D721Med (cell line): Measurements from ENCODE around the gene LMOD3.

Experiments
- DNase-seq: peaks from one replicate; pipeline ENCODE4 v3.0.0; 2011; ENCODE audit warnings: low spot score; ENCODE audit not compliant: insufficient read length
- FAIRE-seq: peaks from 2 replicates; lab custom pipeline; 2011; peaks lifted over from hg19 to GRCh38; lab: Jason Lieb, UNC
- TF ChIP-seq, protein P1 (sequence below): IDR thresholded peaks from 2 replicates; pipeline ENCODE4 v1.5.1; 2012; ENCODE audit warnings: mild to moderate bottlenecking, control low read depth; ENCODE audit not compliant: insufficient read depth; ENCODE audit errors: missing control alignments

The LMOD3 gene

DNA sequence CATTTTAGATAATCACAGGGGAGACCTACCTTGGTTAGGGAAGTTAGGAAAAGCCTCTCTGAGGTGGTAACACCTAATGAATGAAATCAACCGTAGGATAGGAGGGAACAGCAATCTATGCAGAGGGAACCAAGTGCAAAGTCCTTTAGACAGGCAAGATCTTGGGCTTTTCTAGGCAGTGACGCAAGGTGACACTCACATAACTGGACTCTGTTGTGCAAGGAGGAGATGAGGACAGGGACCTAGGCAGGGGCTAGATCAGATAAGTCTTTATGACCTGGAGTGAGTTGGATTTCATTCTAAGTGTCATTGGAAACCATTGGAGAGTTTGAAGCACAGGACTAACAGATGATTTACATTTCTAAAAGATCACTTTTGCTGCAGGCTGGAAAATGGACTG is 4.6 kb upstream of the LMOD3 start:
- FAIRE-seq (no peak), DNase-seq (no peak)
- TF ChIP-seq, protein P1, sequence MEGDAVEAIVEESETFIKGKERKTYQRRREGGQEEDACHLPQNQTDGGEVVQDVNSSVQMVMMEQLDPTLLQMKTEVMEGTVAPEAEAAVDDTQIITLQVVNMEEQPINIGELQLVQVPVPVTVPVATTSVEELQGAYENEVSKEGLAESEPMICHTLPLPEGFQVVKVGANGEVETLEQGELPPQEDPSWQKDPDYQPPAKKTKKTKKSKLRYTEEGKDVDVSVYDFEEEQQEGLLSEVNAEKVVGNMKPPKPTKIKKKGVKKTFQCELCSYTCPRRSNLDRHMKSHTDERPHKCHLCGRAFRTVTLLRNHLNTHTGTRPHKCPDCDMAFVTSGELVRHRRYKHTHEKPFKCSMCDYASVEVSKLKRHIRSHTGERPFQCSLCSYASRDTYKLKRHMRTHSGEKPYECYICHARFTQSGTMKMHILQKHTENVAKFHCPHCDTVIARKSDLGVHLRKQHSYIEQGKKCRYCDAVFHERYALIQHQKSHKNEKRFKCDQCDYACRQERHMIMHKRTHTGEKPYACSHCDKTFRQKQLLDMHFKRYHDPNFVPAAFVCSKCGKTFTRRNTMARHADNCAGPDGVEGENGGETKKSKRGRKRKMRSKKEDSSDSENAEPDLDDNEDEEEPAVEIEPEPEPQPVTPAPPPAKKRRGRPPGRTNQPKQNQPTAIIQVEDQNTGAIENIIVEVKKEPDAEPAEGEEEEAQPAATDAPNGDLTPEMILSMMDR: no peak

DNA sequence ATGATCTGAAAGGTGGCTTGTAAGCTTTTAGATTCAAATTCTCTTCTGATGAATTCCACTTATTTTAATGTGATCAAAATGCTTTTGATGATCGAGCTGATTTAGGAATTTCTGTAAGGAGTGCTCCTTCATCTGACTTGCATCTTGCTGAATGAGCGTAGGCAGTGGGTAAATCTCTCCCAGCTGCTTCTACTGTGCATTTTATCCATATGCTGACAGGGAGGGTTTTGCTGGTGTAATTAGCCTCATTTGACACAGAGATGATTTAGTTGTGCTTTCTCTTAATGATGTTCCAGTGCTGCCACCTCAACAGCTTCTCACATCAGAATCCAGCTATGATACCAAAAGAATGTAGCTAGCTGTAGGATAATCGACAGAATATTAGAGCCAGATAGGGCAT is 3.8 kb upstream of the LMOD3 start:
- TF ChIP-seq, protein P1: no peak
- DNase-seq: no peak
- no peak for FAIRE-seq

DNA sequence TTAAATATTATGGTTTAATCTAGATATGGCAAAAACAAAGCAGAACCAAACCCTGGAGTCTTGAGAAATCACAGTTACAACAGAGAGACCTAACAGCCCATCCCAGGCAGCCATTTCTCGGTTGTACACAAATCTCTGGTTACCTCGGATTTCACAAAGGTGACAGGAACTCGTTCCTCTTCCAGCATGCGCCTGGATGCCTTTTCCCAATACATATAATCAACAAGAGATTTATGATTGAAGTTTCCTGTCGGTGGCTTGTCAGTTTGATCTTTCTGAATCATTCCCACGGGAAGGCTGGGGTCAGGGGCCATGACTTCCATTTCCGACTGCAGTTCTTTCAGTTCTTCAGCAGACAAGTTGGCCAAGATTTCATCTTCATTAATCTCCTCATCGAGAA is 445 bp downstream of the LMOD3 start:
- TF ChIP-seq, protein P1: no peak
- FAIRE-seq: no peak

DNA sequence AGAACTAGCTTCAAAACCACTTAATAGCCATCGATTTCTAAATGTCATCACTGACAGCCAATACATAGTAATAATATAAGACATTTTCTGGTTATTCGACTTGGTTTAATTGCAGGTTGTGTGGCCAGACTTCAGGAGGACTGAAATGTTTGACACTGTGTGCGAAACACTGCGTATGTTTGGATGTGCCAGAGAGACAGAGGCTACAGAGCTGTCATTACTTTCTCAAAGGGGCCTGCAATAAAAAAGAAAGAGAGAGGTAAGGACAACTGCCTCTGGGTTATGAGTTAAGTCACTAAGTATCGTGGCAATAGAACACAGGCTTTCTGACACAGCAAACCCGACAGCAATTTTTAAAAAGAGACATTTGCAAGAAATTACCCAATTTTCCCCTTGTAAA is 882 bp downstream of the LMOD3 start:
- FAIRE-seq (no peak), DNase-seq (no peak)
- TF ChIP-seq, protein P1: no peak

More for the DNA sequence above, 445 bp downstream of the LMOD3 start:
- DNase-seq: no peak

DNA sequence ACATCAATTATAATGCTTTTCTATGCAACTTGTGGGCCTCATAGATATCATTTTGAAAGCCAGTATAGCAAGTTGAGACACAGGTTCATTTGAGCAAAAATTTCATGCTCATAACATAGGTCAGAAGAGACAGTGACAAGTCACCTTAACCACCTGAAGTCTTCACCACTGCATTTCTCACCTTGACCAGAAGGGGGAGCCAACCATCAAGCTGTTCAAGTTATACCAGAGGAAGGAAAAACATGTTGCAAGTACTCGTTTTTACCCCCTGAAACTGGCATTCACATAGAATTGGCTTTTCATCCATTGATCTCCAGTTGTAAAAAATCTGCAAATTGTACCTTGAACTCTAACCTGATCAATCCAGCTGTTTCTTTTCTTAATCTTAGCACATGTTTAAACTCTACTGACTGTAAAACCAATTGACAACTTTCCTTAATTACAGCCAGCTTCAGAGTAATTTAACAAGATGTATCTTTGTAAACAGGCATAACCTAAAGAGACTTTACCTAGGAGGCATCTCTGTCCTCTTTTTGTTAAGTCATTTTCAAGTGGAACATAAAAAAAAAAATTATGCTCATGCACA is 1.4 kb downstream of the LMOD3 start:
- peak; percentile 16 for DNase-seq
- TF ChIP-seq, protein P1: peak; percentile 92
- peak; percentile 94 for FAIRE-seq

DNA sequence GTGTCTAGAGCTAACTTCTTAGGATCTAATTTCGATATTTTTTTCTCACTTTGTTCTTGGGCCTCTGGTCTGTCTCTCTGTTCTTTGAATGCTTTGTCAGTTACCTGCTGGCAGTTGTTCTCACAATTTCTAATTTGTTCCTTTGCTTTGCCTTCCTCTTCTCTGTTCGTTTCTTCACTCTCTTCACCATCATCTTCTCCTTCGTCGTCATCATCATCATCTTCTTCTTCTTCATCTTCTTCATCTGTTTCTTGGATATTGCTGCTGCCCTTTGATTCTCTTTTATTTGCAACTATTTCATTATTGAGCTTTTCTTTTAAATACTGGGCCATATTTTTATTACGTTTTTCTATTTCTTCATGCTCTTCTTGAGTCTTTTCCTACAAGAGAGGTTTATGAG is 2.7 kb downstream of the LMOD3 start:
- no peak for DNase-seq
- TF ChIP-seq, protein P1: no peak
- FAIRE-seq: no peak

DNA sequence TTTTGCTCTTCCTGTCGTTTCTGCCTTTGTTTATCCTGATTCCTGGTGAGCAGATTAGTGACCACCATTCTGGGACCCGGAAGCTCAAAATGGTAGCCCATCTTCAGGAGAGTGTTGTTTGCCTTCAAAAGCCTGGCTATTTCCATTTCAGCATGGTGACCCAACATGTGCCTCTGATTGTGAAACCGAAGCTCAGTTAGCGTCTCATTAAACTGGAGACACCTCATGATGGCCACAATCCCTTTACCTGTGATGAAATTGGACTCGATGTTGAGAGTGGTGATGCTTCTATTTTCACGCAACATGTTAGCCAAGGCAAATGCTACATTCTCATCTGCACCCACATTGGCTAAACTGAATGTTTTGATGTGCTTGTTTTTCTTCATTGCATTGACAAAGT is 3.3 kb downstream of the LMOD3 start:
- TF ChIP-seq, protein P1: no peak
- FAIRE-seq (no peak), DNase-seq (no peak)
